ENCODE data around the gene PLAAT1.

Gene PLAAT1

GRCh38 chr3:193253986-193254660 lies 13.1 kb downstream of the PLAAT1 start:
- no peak for DNase-seq

GRCh38 chr3:193261970-193262369 lies 20.9 kb downstream of the PLAAT1 start:
- DNase-seq: no peak

- DNase-seq: no peak
Measured at GRCh38 chr3:193262707-193263106, 21.7 kb downstream of the PLAAT1 start.

- no peak for DNase-seq
Measured at GRCh38 chr3:193269343-193270028, 28.5 kb downstream of the PLAAT1 start.

GRCh38 chr3:193270451-193270850 lies 29.4 kb downstream of the PLAAT1 start:
- no peak for DNase-seq

GRCh38 chr3:193271101-193271840 lies 30.2 kb downstream of the PLAAT1 start:
- DNase-seq: no peak

GRCh38 chr3:193292386-193292785 lies 51.4 kb downstream of the PLAAT1 start:
- no peak for DNase-seq

GRCh38 chr3:193295985-193296384 lies 55.0 kb downstream of the PLAAT1 start:
- DNase-seq: no peak

- DNase-seq: no peak
Measured at GRCh38 chr3:193297421-193297820, 56.4 kb downstream of the PLAAT1 start.

GRCh38 chr3:193301433-193301832 lies 60.4 kb downstream of the PLAAT1 start:
- DNase-seq: no peak

GRCh38 chr3:193305356-193305755 lies 64.3 kb downstream of the PLAAT1 start:
- no peak for DNase-seq

GRCh38 chr3:193310914-193311723 lies 70.1 kb downstream of the PLAAT1 start:
- DNase-seq: no peak

GRCh38 chr3:193313061-193313958 lies 72.3 kb downstream of the PLAAT1 start:
- no peak for DNase-seq

GRCh38 chr3:193314161-193314560 lies 73.1 kb downstream of the PLAAT1 start:
- DNase-seq: no peak

GRCh38 chr3:193317682-193318300 lies 76.8 kb downstream of the PLAAT1 start:
- no peak for DNase-seq
